IPS-18a (cell line): ENCODE results near the gene MYO19.
"Not testable (repeated sequence)": the region's sequence is repeated elsewhere in the genome, so short reads cannot be mapped to it uniquely, and the experiment has no call there.

Source experiments
- H3K27ac ChIP-seq: one replicate; pipeline ENCODE4 v1.5.1; 2013; ENCODE audit warnings: low read length
- H3K27me3 ChIP-seq: one replicate; pipeline ENCODE4 v1.6.1; 2013; ENCODE audit warnings: mild to moderate bottlenecking, low read length; ENCODE audit not compliant: control insufficient read depth, insufficient read depth
- H3K36me3 ChIP-seq: one replicate; pipeline ENCODE4 v1.6.1; 2013; ENCODE audit warnings: low read depth, low read length; ENCODE audit not compliant: control insufficient read depth
- H3K4me1 ChIP-seq: one replicate; pipeline ENCODE4 v1.6.1; 2013; ENCODE audit warnings: low read depth, low read length; ENCODE audit not compliant: control insufficient read depth
- H3K4me3 ChIP-seq: one replicate; pipeline ENCODE4 v1.5.1; 2013; ENCODE audit warnings: low read length
- H3K9ac ChIP-seq: one replicate; pipeline ENCODE4 v1.6.1; 2013; ENCODE audit warnings: mild to moderate bottlenecking, low read length, moderate library complexity
- H3K9me3 ChIP-seq: one replicate; pipeline ENCODE4 v1.6.1; 2013; ENCODE audit warnings: low read depth, low read length; ENCODE audit not compliant: control insufficient read depth

MYO19 gene

GRCh38 chr17:36496018-36496789 is 38.5 kb downstream of the MYO19 start:
- H3K36me3 ChIP-seq = peaks cover 64% of the 10 kb centered on the region
- H3K9ac ChIP-seq = no peak overlapping the region
- H3K27me3 ChIP-seq = no peaks in the 10 kb centered on the region
- no peaks in the 10 kb centered on the region for H3K4me1 ChIP-seq
- no peak overlapping the region for H3K4me3 ChIP-seq
- H3K9me3 ChIP-seq = no peaks in the 10 kb centered on the region
- no peak overlapping the region for H3K27ac ChIP-seq

GRCh38 chr17:36495076-36495578 is 39.5 kb downstream of the MYO19 start:
- Histone ChIP-seq H3K4me1 (no peaks in the 10 kb centered on the region), H3K9ac (no peak overlapping the region), H3K9me3 (no peaks in the 10 kb centered on the region), H3K27me3 (no peaks in the 10 kb centered on the region), H3K27ac (no peak overlapping the region), H3K36me3 (peaks cover 55% of the 10 kb centered on the region), H3K4me3 (no peak overlapping the region)

GRCh38 chr17:36494674-36495073 is 40.0 kb downstream of the MYO19 start:
- H3K4me1 ChIP-seq = no peaks in the 10 kb centered on the region
- no peaks in the 10 kb centered on the region for H3K27me3 ChIP-seq
- no peak overlapping the region for H3K4me3 ChIP-seq
- no peak overlapping the region for H3K27ac ChIP-seq
- no peak overlapping the region for H3K9ac ChIP-seq
- H3K36me3 ChIP-seq = peaks cover 55% of the 10 kb centered on the region
- no peaks in the 10 kb centered on the region for H3K9me3 ChIP-seq

GRCh38 chr17:36493956-36494355 is 40.7 kb downstream of the MYO19 start:
- no peaks in the 10 kb centered on the region for H3K27me3 ChIP-seq
- H3K4me1 ChIP-seq = no peaks in the 10 kb centered on the region
- H3K4me3 ChIP-seq = no peak overlapping the region
- H3K36me3 ChIP-seq = peaks cover 52% of the 10 kb centered on the region
- no peak overlapping the region for H3K27ac ChIP-seq
- H3K9ac ChIP-seq = no peak overlapping the region
- no peaks in the 10 kb centered on the region for H3K9me3 ChIP-seq

- H3K4me3 ChIP-seq = peak within 1 kb of the TSS; percentile 80
- no peaks in the 10 kb centered on the region for H3K9me3 ChIP-seq
- no peak within 1 kb of the TSS for H3K27ac ChIP-seq
- H3K9ac ChIP-seq = peak within 1 kb of the TSS; percentile 73
- peaks cover 44% of the 10 kb centered on the region for H3K27me3 ChIP-seq
- peaks cover 9% of the 10 kb centered on the region for H3K4me1 ChIP-seq
- H3K36me3 ChIP-seq = no peaks in the 10 kb centered on the region
These were observed 48.2 kb downstream of the MYO19 start, which contains the start of gene ZNHIT3 for GRCh38 chr17:36486204-36487194. Gene ZNHIT3 (plus strand): TSS chr17:36486681. CDS start chr17:36486700, 19 bp downstream.

- peaks cover 9% of the 10 kb centered on the region for H3K4me1 ChIP-seq
- H3K27ac ChIP-seq = no peak overlapping the region
- no peaks in the 10 kb centered on the region for H3K9me3 ChIP-seq
- H3K27me3 ChIP-seq = peaks cover 44% of the 10 kb centered on the region
- H3K36me3 ChIP-seq = no peaks in the 10 kb centered on the region
- H3K9ac ChIP-seq = peak overlapping the region; percentile 73
- peak overlapping the region; percentile 80 for H3K4me3 ChIP-seq
These were observed 48.9 kb downstream of the MYO19 start for GRCh38 chr17:36485805-36486203.

GRCh38 chr17:36485027-36485426 is 49.6 kb downstream of the MYO19 start:
- H3K9ac ChIP-seq = no peak overlapping the region
- peaks cover 44% of the 10 kb centered on the region for H3K27me3 ChIP-seq
- H3K27ac ChIP-seq = no peak overlapping the region
- peaks cover 9% of the 10 kb centered on the region for H3K4me1 ChIP-seq
- no peaks in the 10 kb centered on the region for H3K9me3 ChIP-seq
- no peak overlapping the region for H3K4me3 ChIP-seq
- no peaks in the 10 kb centered on the region for H3K36me3 ChIP-seq

GRCh38 chr17:36484021-36484420 is 50.6 kb downstream of the MYO19 start:
- H3K36me3 ChIP-seq, H3K4me1 ChIP-seq, H3K9me3 ChIP-seq, H3K27ac ChIP-seq, H3K4me3 ChIP-seq, H3K9ac ChIP-seq: not testable (repeated sequence)
- peaks cover 44% of the 10 kb centered on the region for H3K27me3 ChIP-seq

GRCh38 chr17:36482611-36483504 is 51.8 kb downstream of the MYO19 start:
- no peak overlapping the region for H3K4me3 ChIP-seq
- H3K4me1 ChIP-seq = peaks cover 9% of the 10 kb centered on the region
- H3K9me3 ChIP-seq = no peaks in the 10 kb centered on the region
- H3K36me3 ChIP-seq = no peaks in the 10 kb centered on the region
- H3K9ac ChIP-seq = no peak overlapping the region
- H3K27ac ChIP-seq = no peak overlapping the region
- peaks cover 44% of the 10 kb centered on the region for H3K27me3 ChIP-seq

GRCh38 chr17:36481829-36482228 is 52.8 kb downstream of the MYO19 start:
- Histone ChIP-seq H3K4me1 (peaks cover 9% of the 10 kb centered on the region), H3K9me3 (no peaks in the 10 kb centered on the region), H3K36me3 (no peaks in the 10 kb centered on the region), H3K27ac (no peak overlapping the region), H3K27me3 (peaks cover 44% of the 10 kb centered on the region), H3K9ac (no peak overlapping the region), H3K4me3 (no peak overlapping the region)
